Mucosa of descending colon (tissue), 3 donors: ENCODE results near the gene IPO9. TPM values are rescaled to one million over a fixed set of nuclear protein-coding genes. Genes with fewer than 3 reads are reported as not detected.

ENCODE experiments used
- ATAC-seq: fragments of 200-7000 bp; cut with Tn5 transposase; one replicate; pipeline ENCODE4 v1.9.1; 2020; ENCODE audit warnings: mild to moderate bottlenecking, moderate library complexity
- DNase-seq, 3 donors: peaks; one replicate each; pipeline ENCODE4 v3.0.0-alpha.2; 2020
- H3K36me3 ChIP-seq: fragments of 200-600 bp; one replicate; pipeline ENCODE4 v1.8.0; 2021; ENCODE audit warnings: low read depth, mild to moderate bottlenecking
- H3K4me1 ChIP-seq: fragments of 200-600 bp; one replicate; pipeline ENCODE4 v1.8.0; 2021; ENCODE audit warnings: low read depth, mild to moderate bottlenecking
- H3K4me3 ChIP-seq: fragments of 200-600 bp; one replicate; pipeline ENCODE4 v1.8.0; 2021; ENCODE audit warnings: mild to moderate bottlenecking
- H3K9me3 ChIP-seq: fragments of 200-600 bp; one replicate; pipeline ENCODE4 v1.8.0; 2021; ENCODE audit warnings: mild to moderate bottlenecking
- CTCF ChIP-seq: fragments of 200-600 bp; IDR thresholded peaks from one replicate; pipeline ENCODE4 v1.8.0; 2022; ENCODE audit warnings: antibody characterized with exemption, mild to moderate bottlenecking
- intact Hi-C, 2 donors: fragments of 100-400 bp; cut with DNase I in 1 of 2; cut with micrococcal nuclease in 1 of 2; formaldehyde crosslinking; loops; one replicate each; pipeline versions ENCODE4 v1.11.0 to v1.11.1; 2022; cut with DNase I, micrococcal nuclease
- total RNA-seq, 3 donors: library from RNA; stranded (reverse); fragmentation: NEBNext Ultra II Directional in 2 of 3; extraction: Animal tissue kit (Norgen Biotek cat#: 25700) in 2 of 3; gene quantifications; one replicate each; pipeline versions ENCODE4 v1.2.1 to v1.2.4, GENCODE V29; 2021 to 2023
- donor health status: DM: no; HTN: no; CAD: no; lungs with moderate emphysema.
- donor health status: DM: no; HTN: no; CAD: no.
- donor health status: DM: no; HTN: yes; CAD: no.

The IPO9 gene
- total RNA-seq, 3 donors from 2014 or later, result 25.9 to 33.9 (median 28.4) TPM

GRCh38 chr1:201904579-201904978 lies 75.6 kb downstream of the IPO9 start:
- TF ChIP-seq CTCF, result no peak
- H3K9me3 ChIP-seq, result no peaks in the 10 kb centered on the region
- ATAC-seq (peak; percentile 64), DNase-seq (no peak)
- intact Hi-C loops, result no loop called here
- H3K36me3 ChIP-seq, result no peaks in the 10 kb centered on the region
- H3K4me1 ChIP-seq, result no peaks in the 10 kb centered on the region
- no peak overlapping the region for H3K4me3 ChIP-seq

DNA sequence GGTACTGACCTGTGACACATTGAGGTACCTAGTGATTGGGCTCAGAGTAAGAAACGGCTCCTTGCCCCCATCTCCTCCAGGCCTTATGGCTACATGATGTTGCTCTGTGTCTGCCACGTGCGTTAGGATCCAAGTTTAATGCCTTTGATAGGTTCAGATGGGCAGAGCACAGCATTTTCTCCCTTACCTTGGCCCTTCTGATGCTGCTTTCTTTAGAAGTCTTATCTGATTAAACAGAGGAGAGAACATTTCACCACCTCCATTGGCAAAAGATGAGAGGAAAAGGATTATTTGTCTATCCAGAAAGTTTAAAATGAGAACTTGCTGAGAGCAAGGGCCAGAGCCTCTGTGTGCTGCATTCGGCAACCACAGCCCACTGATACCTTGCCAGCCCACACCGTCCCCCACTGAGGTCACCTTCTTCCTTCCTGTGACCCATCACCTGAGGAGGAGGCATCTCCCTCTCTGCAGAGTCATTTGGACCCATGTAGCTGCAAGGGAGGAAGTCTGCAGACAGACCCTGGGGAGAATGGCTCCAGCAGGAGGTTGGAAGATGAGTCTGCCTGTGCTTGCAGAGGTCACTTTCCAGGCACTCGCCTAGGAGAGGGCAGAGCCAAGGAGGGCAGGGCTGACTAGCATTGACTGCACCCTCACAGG lies 76.4 kb downstream of the IPO9 start:
- no peaks in the 10 kb centered on the region for H3K9me3 ChIP-seq
- no peak overlapping the region for H3K4me3 ChIP-seq
- H3K36me3 ChIP-seq, result no peaks in the 10 kb centered on the region
- DNase-seq (no peak), ATAC-seq (no peak)
- intact Hi-C loops, result no loop called here
- no peaks in the 10 kb centered on the region for H3K4me1 ChIP-seq
- TF ChIP-seq CTCF, result no peak

DNA sequence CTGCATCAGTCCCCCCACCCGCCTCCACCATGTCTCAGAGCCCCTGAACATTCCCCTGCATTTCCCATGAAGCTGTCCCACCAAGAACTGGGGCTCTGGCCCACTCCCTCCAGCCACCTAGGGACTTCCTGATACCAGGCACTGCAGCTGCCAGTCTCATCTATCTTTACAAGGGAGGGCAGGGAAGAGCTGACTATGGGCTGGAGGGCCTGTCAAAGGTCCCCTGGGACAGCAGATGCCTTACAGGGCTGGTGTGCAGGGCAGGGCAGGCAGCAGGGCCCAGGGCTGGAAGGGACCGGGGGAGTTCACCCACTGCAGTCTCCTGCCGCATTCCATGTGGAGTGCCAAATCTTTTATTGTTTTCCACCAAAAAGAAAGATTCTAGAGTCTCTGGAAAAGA lies 77.4 kb downstream of the IPO9 start:
- no peaks in the 10 kb centered on the region for H3K9me3 ChIP-seq
- intact Hi-C loops, result no loop called here
- no peak overlapping the region for H3K4me3 ChIP-seq
- H3K36me3 ChIP-seq, result no peaks in the 10 kb centered on the region
- no peak for TF ChIP-seq CTCF
- DNase-seq (no peak), ATAC-seq (no peak)
- no peaks in the 10 kb centered on the region for H3K4me1 ChIP-seq

GRCh38 chr1:201907621-201908020 lies 78.7 kb downstream of the IPO9 start:
- Histone ChIP-seq H3K4me3 (no peak overlapping the region), H3K4me1 (no peaks in the 10 kb centered on the region), H3K36me3 (no peaks in the 10 kb centered on the region), H3K9me3 (no peaks in the 10 kb centered on the region)
- intact Hi-C loops, result no loop called here
- ATAC-seq (no peak), DNase-seq (no peak)
- TF ChIP-seq CTCF, result no peak

DNA sequence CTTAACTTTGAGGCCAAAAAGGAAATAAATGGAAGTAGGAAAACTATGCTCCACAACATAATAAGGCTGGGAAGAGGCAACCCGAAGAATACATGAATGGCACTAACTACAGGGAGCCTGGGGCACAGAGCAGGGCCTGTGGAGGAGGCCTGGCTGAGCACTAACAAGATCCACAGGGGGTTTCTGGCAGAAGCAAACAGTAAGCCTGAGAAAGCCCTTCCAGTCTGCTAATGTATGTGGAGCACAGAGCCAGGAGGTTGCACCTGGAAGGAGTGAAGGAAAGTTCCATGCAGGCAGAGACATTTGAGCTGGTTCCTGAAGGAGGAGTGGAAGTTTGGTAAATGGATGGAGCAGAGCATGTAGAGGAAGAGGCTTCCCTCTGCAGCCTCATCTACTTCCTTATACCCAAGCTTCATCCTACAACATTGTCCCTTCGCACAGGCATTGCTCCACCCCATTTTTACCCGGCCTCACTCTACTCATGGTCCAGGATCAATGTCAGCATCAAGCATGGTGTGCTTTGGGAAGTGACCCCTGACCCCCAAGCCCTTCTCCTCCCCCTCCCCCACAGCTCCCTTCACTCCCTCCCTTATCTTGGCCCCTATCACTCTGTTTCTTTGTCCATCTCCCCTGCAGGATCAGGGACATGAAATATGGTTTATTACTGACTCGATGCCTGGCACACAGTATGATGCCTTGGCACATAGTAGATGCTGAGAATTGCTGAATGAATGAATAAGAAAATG lies 83.0 kb downstream of the IPO9 start:
- Histone ChIP-seq H3K9me3 (no peaks in the 10 kb centered on the region), H3K4me1 (no peaks in the 10 kb centered on the region), H3K4me3 (no peak overlapping the region), H3K36me3 (no peaks in the 10 kb centered on the region)
- DNase-seq, result no peak
- no peak for ATAC-seq
- intact Hi-C loops, result no loop called here
- TF ChIP-seq CTCF, result no peak
